GM23338 (cell line): ENCODE results near the gene TTC13. TPM values are rescaled to one million over a fixed set of nuclear protein-coding genes. Genes with fewer than 3 reads are reported as not detected.

Experiments used
- ATAC-seq: fragments of 200-7000 bp; cut with Tn5 transposase; 3 replicates; pipeline ENCODE4 v1.9.1; 2020
- DNase-seq: peaks from one replicate; pipeline ENCODE4 v3.0.0-alpha.2; 2015; ENCODE audit warnings: low spot score
- H2AFZ ChIP-seq: fragments of 200-600 bp; sonication (generic); 2 replicates; pipeline ENCODE4 v1.8.0; 2016; ENCODE audit warnings: antibody characterized with exemption, mild to moderate bottlenecking, moderate library complexity
- H3F3A ChIP-seq: fragments of 200-600 bp; sonication (generic); replicated peaks from 2 replicates; pipeline ENCODE4 v1.8.0; 2017; ENCODE audit warnings: antibody characterized with exemption, mixed run types, low read depth
- H3K27ac ChIP-seq: fragments of 200-600 bp; sonication (generic); 2 replicates; pipeline ENCODE4 v1.6.1; 2016; ENCODE audit warnings: low read depth
- H3K27me3 ChIP-seq: fragments of 200-600 bp; sonication (generic); 2 replicates; pipeline ENCODE4 v1.8.0; 2016; ENCODE audit warnings: mild to moderate bottlenecking, mixed run types, moderate library complexity; ENCODE audit not compliant: insufficient read depth
- H3K36me3 ChIP-seq: fragments of 200-600 bp; sonication (generic); 2 replicates; pipeline ENCODE4 v1.8.0; 2016; ENCODE audit warnings: mild to moderate bottlenecking; ENCODE audit not compliant: insufficient read depth
- H3K4me1 ChIP-seq: fragments of 200-600 bp; sonication (generic); 2 replicates; pipeline ENCODE4 v1.8.0; 2016; ENCODE audit warnings: mild to moderate bottlenecking, moderate library complexity; ENCODE audit not compliant: insufficient read depth
- H3K4me2 ChIP-seq: fragments of 200-600 bp; sonication (generic); 2 replicates; pipeline ENCODE4 v1.7.1; 2017; ENCODE audit warnings: mixed run types
- H3K4me3 ChIP-seq: fragments of 200-600 bp; sonication (generic); 2 replicates; pipeline ENCODE4 v1.6.1; 2016; ENCODE audit warnings: mixed run types
- H3K79me2 ChIP-seq: fragments of 200-600 bp; sonication (generic); replicated peaks from 2 replicates; pipeline ENCODE4 v1.8.0; 2017; ENCODE audit warnings: mild to moderate bottlenecking; ENCODE audit not compliant: insufficient read depth
- H3K9me2 ChIP-seq: fragments of 200-600 bp; sonication (generic); 2 replicates; pipeline ENCODE4 v1.8.0; 2017; ENCODE audit not compliant: insufficient read depth
- H4K20me1 ChIP-seq: fragments of 200-600 bp; sonication (generic); replicated peaks from 2 replicates; pipeline ENCODE4 v1.8.0; 2017; ENCODE audit warnings: mild to moderate bottlenecking; ENCODE audit not compliant: insufficient read depth
- H3K27ac Mint-ChIP-seq: 2 replicates; pipeline ENCODE4 v1.8.0; 2020; ENCODE audit warnings: inconsistent platforms, mild to moderate bottlenecking, moderate library complexity, mixed read lengths
- H3K27me3 Mint-ChIP-seq: 3 replicates; pipeline ENCODE4 v1.8.0; 2022; ENCODE audit warnings: low read depth, mild to moderate bottlenecking, moderate library complexity, mixed read lengths, inconsistent platforms; ENCODE audit not compliant: insufficient read depth, poor library complexity
- H3K36me3 Mint-ChIP-seq: 3 replicates; pipeline ENCODE4 v1.8.0; 2021; ENCODE audit warnings: low read depth, mild to moderate bottlenecking, inconsistent platforms, moderate library complexity, mixed read lengths
- H3K4me1 Mint-ChIP-seq: 3 replicates; pipeline ENCODE4 v1.8.0; 2020; ENCODE audit warnings: mild to moderate bottlenecking, inconsistent platforms, mixed read lengths
- H3K4me3 Mint-ChIP-seq: 3 replicates; pipeline ENCODE4 v1.8.0; 2021; ENCODE audit warnings: moderate library complexity, mild to moderate bottlenecking, inconsistent platforms, mixed read lengths
- H3K9me3 Mint-ChIP-seq: 3 replicates; pipeline ENCODE4 v1.8.0; 2020; ENCODE audit warnings: moderate library complexity, mild to moderate bottlenecking, inconsistent platforms, mixed read lengths
- CREB1 ChIP-seq: fragments of 250-450 bp; sonication (Bioruptor Pico); IDR thresholded peaks from 2 replicates; pipeline ENCODE4 v1.5.0; 2020; ENCODE audit warnings: low read depth, mild to moderate bottlenecking, moderate library complexity
- CTCF ChIP-seq, 2 experiments: fragments of 200-600 bp in 1 of 2; sonication (generic) in 1 of 2; conservative IDR thresholded peaks; 2 replicates each; pipeline versions ENCODE4 v1.5.1 to v1.6.1; 2016 to 2017; ENCODE audit warnings: antibody characterized with exemption in 2 of 2, low read depth in 2 of 2, mild to moderate bottlenecking in 2 of 2, moderate library complexity in 1 of 2
- ETS1 ChIP-seq: IDR thresholded peaks from 2 replicates; pipeline ENCODE4 v1.6.1; 2016; ENCODE audit warnings: antibody characterized with exemption
- EZH2 ChIP-seq: fragments of 200-600 bp; sonication (generic); IDR thresholded peaks from one replicate; pipeline ENCODE4 v1.8.0; 2017; ENCODE audit warnings: antibody characterized with exemption, mild to moderate bottlenecking, low read depth; ENCODE audit not compliant: unreplicated experiment
- EZH2phosphoT487 ChIP-seq: fragments of 200-600 bp; sonication (generic); IDR thresholded peaks from one replicate; pipeline ENCODE4 v1.8.1; 2018; ENCODE audit warnings: antibody characterized with exemption; ENCODE audit not compliant: unreplicated experiment
- JUNB ChIP-seq: IDR thresholded peaks from one replicate; pipeline ENCODE4 v1.6.1; 2016; ENCODE audit warnings: antibody characterized with exemption; ENCODE audit not compliant: unreplicated experiment
- NANOG ChIP-seq: IDR thresholded peaks from 2 replicates; pipeline ENCODE4 v1.6.1; 2016; ENCODE audit warnings: antibody characterized with exemption, borderline replicate concordance
- POLR2AphosphoS5 ChIP-seq: IDR thresholded peaks from 2 replicates; pipeline ENCODE4 v1.6.1; 2016; ENCODE audit warnings: antibody characterized with exemption, low read depth
- REST ChIP-seq: IDR thresholded peaks from one replicate; pipeline ENCODE4 v1.6.1; 2018; ENCODE audit warnings: antibody characterized with exemption; ENCODE audit not compliant: unreplicated experiment
- STAT1 ChIP-seq: IDR thresholded peaks from one replicate; pipeline ENCODE4 v1.6.1; 2016; ENCODE audit warnings: antibody characterized with exemption; ENCODE audit not compliant: unreplicated experiment
- ZNF114 ChIP-seq: fragments of 250-450 bp; sonication (Bioruptor Pico); IDR thresholded peaks from 2 replicates; pipeline ENCODE4 v1.5.0; 2020; ENCODE audit warnings: mild to moderate bottlenecking, moderate library complexity
- ZNF331 ChIP-seq: fragments of 250-450 bp; sonication (Bioruptor Pico); IDR thresholded peaks from 2 replicates; pipeline ENCODE4 v1.5.0; 2020; ENCODE audit warnings: low read depth, mild to moderate bottlenecking, moderate library complexity
- ZNF462 ChIP-seq: fragments of 250-450 bp; sonication (Bioruptor Pico); IDR thresholded peaks from 2 replicates; pipeline ENCODE4 v1.5.0; 2020; ENCODE audit warnings: mild to moderate bottlenecking, moderate library complexity
- polyA plus RNA-seq: library from polyadenylated mRNA; unstranded; fragments of >200 nt; fragmentation: Nextera tagmentation; extraction: Ambion mirVana; gene quantifications from 2 replicates; pipeline ENCODE4 v1.2.1, GENCODE V29; 2016
- total RNA-seq: library from RNA; depleted of rRNA; stranded (reverse); fragments of >200 nt; shearing (Covaris generic); gene quantifications from 2 replicates; pipeline ENCODE4 v1.2.3, GENCODE V29; 2014

TTC13 gene
- total and polyA plus RNA-seq, 2 experiments from 2014 or later, result 3.8 to 9.4 TPM

- Histone ChIP-seq H3F3A (no peaks in the 10 kb centered on the region), H3K27ac (no peak overlapping the region), H3K4me1 (no peaks in the 10 kb centered on the region), H3K79me2 (no peaks in the 10 kb centered on the region), H4K20me1 (no peaks in the 10 kb centered on the region; the same call in 1 of the 2 replicates), H3K9me2 (no peaks in the 10 kb centered on the region), H2AFZ (no peak overlapping the region), H3K27me3 (no peaks in the 10 kb centered on the region), H3K4me2 (no peak overlapping the region), H3K36me3 (no peaks in the 10 kb centered on the region), H3K4me3 (no peak overlapping the region)
- Mint-ChIP-seq H3K4me3 (no peak overlapping the region), H3K27me3 (no peaks in the 10 kb centered on the region), H3K9me3 (no peaks in the 10 kb centered on the region), H3K4me1 (no peaks in the 10 kb centered on the region), H3K36me3 (no peaks in the 10 kb centered on the region), H3K27ac (no peak overlapping the region)
- TF ChIP-seq REST (no peak), NANOG (no peak), POLR2AphosphoS5 (no peak), ZNF331 (no peak), ZNF462 (CRISPR knock-in tag) (no peak), CTCF (conservative IDR thresholded peaks at IDR 0.05; ENCODE audit: low read depth in 2 of 2) (no peak), JUNB (no peak), CREB1 (no peak), ETS1 (no peak), EZH2phosphoT487 (no peak), EZH2 (no peak), ZNF114 (CRISPR knock-in tag) (no peak), STAT1 (no peak)
- ATAC-seq (no peak), DNase-seq (no peak)
These were observed 77.0 kb downstream of the TTC13 start for GRCh38 chr1:230901671-230902070.
